Effector CD4-positive, alpha-beta T cell (primary cell): ENCODE results near the gene NXPH2.
"Not testable (repeated sequence)": the region's sequence is repeated elsewhere in the genome, so short reads cannot be mapped to it uniquely, and the experiment has no call there.

Source experiments
- DNase-seq: peaks from one replicate; pipeline ENCODE4 v3.0.0-alpha.2; 2020

The NXPH2 gene

GRCh38 chr2:138707392-138708074 lies 72.7 kb downstream of the NXPH2 start:
- DNase-seq = no peak

GRCh38 chr2:138703242-138703641 lies 76.9 kb downstream of the NXPH2 start:
- DNase-seq = no peak

DNA sequence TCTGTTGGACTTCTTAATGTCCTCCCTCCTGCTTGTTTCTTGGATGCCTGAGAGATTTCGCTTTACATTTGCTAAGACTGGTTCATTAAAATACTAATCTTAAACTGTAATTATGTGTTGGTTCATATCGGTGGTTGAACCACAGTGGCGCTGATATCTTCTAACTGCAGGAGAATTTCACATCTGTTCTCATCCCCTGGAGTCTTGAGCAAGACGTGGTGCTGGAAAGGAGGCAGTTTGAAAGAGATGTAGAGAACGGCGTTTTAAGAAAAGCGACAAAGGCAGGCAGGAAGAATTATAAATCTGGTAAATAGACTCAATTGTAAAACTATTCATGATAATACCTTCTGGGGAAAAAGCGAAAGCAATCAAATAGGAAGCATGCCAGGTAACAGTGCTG lies 79.5 kb downstream of the NXPH2 start:
- no peak for DNase-seq

GRCh38 chr2:138699421-138699820 lies 80.8 kb downstream of the NXPH2 start:
- DNase-seq = no peak

DNA sequence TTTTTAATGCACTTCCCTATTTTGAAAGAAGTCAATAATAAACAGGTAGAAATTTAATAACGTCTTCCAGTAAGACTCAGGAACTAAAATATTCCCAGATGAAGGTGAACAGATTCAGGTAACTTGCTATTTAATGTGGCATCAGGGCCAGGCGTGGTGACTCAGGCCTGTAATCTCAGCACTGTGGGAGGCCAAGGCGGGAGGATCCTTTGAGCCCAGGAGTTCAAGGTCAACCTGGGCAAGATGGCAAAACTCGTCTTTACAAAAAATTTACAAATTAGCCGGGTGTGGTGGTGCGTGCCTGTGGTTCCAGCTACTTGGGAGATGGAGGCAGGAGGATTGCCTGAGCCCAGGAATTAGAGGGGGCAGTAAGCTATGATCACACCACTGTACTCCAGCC lies 81.8 kb downstream of the NXPH2 start:
- no peak for DNase-seq

- no peak for DNase-seq
These were observed 88.5 kb downstream of the NXPH2 start for GRCh38 chr2:138691667-138692066.

DNA sequence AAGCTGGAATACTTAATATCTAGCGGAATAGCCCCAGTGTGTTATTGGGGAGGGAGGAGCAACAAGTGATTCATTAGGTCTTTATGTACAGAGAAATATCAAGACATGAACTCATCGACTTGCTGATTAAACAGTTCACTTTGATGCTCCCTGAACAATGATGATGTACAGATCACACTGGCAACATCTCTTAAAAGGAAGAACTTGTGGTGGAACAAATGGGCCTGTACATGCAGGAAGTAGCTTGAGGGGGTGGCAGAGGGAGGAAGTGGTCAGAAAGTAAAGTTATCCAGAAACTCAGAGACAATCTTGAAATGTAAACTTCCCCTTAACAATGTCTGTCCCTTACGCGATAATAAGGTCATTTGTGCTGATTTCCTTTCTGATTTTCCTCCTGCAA lies 90.5 kb downstream of the NXPH2 start:
- DNase-seq = no peak

- DNase-seq = no peak
These were observed 98.0 kb downstream of the NXPH2 start for GRCh38 chr2:138682163-138682562.

- DNase-seq = no peak
These were observed 103.0 kb downstream of the NXPH2 start for GRCh38 chr2:138677221-138677620.

DNA sequence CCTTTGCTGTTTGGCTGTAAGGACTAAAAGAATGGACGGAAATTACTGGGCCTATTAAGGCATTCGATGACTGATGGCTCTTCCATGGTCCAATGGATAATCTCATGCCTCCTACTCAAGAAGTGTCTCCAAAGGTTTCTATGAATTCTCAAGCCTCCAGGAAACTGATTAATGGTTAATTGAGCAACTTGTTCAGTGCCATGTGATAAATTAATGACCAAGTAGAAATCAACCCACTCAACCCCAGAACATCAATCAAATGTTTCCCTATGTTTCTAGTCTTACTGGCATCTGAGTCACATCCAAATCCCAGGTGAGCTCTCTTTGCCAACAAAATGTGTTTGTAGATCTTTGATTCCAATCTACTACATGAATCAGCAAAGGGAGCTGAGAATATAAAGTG lies 103.6 kb downstream of the NXPH2 start:
- no peak for DNase-seq

DNA sequence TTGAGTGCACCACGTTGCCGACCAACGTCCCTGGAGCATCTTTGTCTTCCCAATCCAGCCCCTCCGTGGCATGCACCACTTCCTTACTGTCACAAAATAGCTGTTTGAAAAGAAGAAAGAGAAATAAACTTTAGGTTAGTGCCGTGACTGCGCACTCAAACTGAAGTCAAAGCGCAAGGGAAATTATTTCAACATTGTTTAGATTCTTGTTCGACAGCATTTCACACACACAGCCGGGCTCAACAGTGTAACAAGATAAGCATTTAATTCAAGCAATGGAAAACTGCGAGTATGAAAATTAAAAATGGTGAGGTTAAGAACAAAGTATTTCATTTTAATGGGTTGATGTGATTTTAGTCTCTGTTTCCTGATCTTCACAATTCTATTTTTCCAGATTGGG lies 108.6 kb downstream of the NXPH2 start:
- DNase-seq = no peak

DNA sequence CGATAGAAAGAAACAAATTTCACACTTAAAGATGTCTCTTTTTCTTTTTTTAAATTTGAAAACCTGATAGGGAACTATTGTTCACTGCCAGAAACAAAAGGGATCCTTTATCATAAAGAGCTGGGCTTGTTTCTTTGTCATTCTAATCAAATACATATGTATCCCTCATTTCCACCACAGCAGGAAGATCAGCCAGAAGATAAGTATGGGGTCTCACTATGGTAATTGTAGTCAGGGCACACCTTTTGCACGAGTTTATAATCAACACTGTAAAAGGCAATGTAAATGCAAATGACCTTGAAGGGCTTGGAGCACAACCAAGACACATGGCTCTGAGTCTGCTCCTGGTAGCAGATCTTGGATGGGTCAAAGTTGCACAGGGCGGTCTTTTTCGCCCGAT lies 109.5 kb downstream of the NXPH2 start:
- DNase-seq = no peak

DNA sequence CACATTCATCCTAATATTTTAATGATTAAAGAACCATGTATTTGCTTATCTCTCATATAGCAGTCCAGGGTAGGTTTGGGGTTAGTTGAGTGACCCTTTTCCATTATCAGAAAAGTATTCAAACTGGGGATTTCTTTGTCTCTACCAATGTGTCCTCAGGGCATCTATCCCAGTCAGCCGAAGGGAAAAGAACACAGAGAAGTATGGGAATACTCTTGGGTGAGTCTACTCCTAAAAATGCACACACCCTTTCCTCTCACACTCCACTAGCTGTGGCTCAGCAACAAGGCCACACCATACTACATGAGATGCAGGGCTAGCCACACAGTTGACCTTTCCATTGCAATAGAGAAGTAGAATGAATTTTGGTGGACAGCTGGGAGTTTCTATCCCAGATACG lies 114.3 kb downstream of the NXPH2 start:
- no peak for DNase-seq

GRCh38 chr2:138658187-138658894 lies 121.8 kb downstream of the NXPH2 start:
- no peak for DNase-seq

- no peak for DNase-seq
These were observed 126.0 kb downstream of the NXPH2 start for GRCh38 chr2:138654146-138654545.

DNA sequence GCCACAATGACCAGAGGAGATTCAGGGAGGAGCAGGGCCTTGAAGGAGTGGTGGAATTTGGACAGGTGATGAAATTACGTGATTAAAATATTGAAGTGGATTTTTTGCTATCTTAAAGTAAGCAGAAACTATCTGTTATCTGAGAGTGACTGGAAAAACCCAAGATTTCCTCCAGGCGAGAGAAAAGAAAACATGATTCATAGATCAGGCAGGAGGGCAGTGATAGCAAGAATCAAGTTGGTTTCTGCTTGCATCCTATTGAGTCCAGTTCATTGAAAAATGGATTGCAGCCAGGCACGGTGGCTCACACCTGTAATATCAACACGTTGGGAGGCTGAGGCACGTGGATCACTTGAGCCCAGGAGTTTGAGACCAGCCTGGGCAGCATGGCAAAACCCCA lies 127.8 kb downstream of the NXPH2 start:
- DNase-seq = no peak

- no peak for DNase-seq
These were observed 130.6 kb downstream of the NXPH2 start for GRCh38 chr2:138649571-138649970.

- no peak for DNase-seq
These were observed 131.6 kb downstream of the NXPH2 start for GRCh38 chr2:138648606-138649005.

GRCh38 chr2:138644776-138645175 lies 135.4 kb downstream of the NXPH2 start:
- DNase-seq = not testable (repeated sequence)

GRCh38 chr2:138640921-138641676 lies 139.1 kb downstream of the NXPH2 start:
- no peak for DNase-seq

DNA sequence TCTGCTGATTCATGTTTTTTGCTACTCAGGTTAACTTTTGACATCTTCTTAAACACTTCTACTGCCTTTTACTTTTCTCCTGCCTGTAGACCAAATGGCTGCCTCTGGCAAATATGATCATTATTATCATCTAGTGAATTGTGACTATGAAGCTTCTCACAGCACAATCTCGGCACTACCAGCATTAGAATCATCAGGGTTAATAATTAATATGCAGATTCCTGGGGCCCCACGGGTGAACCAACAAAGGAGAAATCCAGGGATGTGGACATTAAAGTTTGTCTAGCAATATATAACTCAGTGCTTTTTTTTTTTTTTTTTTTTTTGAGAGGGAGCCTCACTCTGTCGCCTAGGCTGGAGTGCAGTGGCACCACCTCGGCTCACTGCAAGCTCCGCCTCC lies 142.5 kb downstream of the NXPH2 start:
- no peak for DNase-seq

DNA sequence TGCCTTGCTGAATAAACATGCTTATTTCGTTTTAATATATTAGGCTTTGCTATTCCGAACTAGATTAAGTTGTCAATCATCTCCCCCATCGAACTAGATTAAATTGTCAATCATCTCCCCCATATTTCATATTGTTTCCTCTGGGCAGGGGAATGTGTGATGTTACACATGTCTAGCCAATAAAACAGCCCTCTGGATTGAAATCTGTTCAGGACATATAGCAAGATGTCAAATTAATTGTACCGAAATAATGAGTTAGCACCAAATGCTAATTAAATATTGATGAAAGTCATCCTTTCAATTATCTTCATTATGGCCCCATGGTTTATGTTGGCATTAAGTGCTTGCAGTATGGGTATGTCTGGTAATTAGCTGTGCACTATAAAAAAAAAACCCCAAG lies 143.1 kb downstream of the NXPH2 start:
- no peak for DNase-seq

- no peak for DNase-seq
These were observed 147.1 kb downstream of the NXPH2 start for GRCh38 chr2:138633049-138633448.

DNA sequence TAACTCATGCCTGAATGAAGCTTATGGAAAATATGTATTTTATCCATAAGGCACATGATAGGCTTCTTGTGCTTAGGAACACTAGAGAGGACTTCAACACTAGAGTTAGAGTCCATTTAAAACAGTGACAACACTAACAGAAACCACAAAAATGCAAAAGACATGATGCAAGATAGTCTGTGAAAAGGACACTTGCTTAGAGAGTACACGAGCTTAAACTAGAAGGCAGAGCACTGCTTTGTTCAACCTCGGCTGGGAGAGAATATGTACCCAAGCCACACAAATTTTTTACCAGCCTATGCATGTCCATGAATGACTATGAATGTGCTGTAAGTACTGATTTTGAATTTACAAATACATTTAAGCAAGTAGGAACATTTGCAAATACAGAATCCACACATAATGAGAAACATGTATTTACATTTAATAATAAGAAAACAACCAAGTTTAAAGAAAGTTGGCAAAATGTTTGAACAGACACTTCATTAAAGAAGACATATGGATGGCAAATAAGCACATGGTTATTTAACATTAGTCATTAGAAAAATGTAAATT lies 148.0 kb downstream of the NXPH2 start:
- DNase-seq = no peak
